Uterus (tissue), 2 donors: ENCODE results near the gene ZNF487.

Experiments
- POLR2A ChIP-seq, 2 donors: fragments of 450-650 bp; IDR thresholded peaks; one replicate each; pipeline ENCODE4 v1.6.1; 2016; ENCODE audit warnings: antibody characterized with exemption in 2 of 2, mild to moderate bottlenecking in 1 of 2, moderate library complexity in 1 of 2
- TF ChIP-seq, protein P1 (sequence below), 4 experiments: fragments of 200-600 bp in 2 of 4; fragments of 450-650 bp in 2 of 4; sonication (generic) in 2 of 4; IDR thresholded peaks; one replicate each; pipeline ENCODE4 v1.5.1; 2016 to 2019; ENCODE audit warnings: antibody characterized with exemption in 4 of 4, mild to moderate bottlenecking in 2 of 4, moderate library complexity in 1 of 4

- TF ChIP-seq, protein P1, sequence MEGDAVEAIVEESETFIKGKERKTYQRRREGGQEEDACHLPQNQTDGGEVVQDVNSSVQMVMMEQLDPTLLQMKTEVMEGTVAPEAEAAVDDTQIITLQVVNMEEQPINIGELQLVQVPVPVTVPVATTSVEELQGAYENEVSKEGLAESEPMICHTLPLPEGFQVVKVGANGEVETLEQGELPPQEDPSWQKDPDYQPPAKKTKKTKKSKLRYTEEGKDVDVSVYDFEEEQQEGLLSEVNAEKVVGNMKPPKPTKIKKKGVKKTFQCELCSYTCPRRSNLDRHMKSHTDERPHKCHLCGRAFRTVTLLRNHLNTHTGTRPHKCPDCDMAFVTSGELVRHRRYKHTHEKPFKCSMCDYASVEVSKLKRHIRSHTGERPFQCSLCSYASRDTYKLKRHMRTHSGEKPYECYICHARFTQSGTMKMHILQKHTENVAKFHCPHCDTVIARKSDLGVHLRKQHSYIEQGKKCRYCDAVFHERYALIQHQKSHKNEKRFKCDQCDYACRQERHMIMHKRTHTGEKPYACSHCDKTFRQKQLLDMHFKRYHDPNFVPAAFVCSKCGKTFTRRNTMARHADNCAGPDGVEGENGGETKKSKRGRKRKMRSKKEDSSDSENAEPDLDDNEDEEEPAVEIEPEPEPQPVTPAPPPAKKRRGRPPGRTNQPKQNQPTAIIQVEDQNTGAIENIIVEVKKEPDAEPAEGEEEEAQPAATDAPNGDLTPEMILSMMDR (IDR thresholded peaks at IDR 0.05) = no peak
- no peak for TF ChIP-seq POLR2A (IDR thresholded peaks at IDR 0.05)
Measured at GRCh38 chr10:43440463-43441134, 3.7 kb downstream of the ZNF487 start.
